OCI-LY3 (cell line): ENCODE measurements around the gene SATB2.

Experiments
- H2AFZ ChIP-seq: fragments of 200-600, 300-600 bp; shearing (Covaris generic); 2 replicates; pipeline ENCODE4 v1.6.0; 2014; ENCODE audit warnings: antibody characterized with exemption, low read depth, low read length
- H3K27ac ChIP-seq: fragments of 200-600, 300-600 bp; sonication (generic); 2 replicates; pipeline ENCODE4 v1.5.1; 2014; ENCODE audit warnings: mild to moderate bottlenecking, low read length, moderate library complexity, mixed read lengths
- H3K27me3 ChIP-seq: fragments of 200-600, 300-600 bp; sonication (generic); 2 replicates; pipeline ENCODE4 v1.6.1; 2014; ENCODE audit warnings: low read depth, low read length, mixed read lengths
- H3K36me3 ChIP-seq: fragments of 200-600, 300-600 bp; sonication (generic); replicated peaks from 2 replicates; pipeline ENCODE3; 2014; ENCODE audit warnings: low read depth, low read length, mixed read lengths
- H3K4me1 ChIP-seq: fragments of 300-600, 200-600 bp; sonication (generic); 2 replicates; pipeline ENCODE4 v1.6.1; 2014; ENCODE audit warnings: low read length, mixed read lengths
- H3K4me2 ChIP-seq: fragments of 200-600, 300-600 bp; sonication (generic); 2 replicates; pipeline ENCODE4 v1.6.1; 2014; ENCODE audit warnings: low read length, mixed read lengths
- H3K4me3 ChIP-seq: fragments of 300-600, 200-600 bp; sonication (generic); 2 replicates; pipeline ENCODE4 v1.5.1; 2014; ENCODE audit warnings: antibody characterized with exemption, mild to moderate bottlenecking, low read length, moderate library complexity
- H3K79me2 ChIP-seq: fragments of 300-600, 200-600 bp; shearing (Covaris generic); 2 replicates; pipeline ENCODE4 v1.6.1; 2014; ENCODE audit warnings: mild to moderate bottlenecking, low read length, mixed read lengths
- H3K9ac ChIP-seq: fragments of 300-600, 200-600 bp; shearing (Covaris generic); 2 replicates; pipeline ENCODE4 v1.6.0; 2014; ENCODE audit warnings: mild to moderate bottlenecking, low read length, moderate library complexity
- H3K9me3 ChIP-seq: fragments of 200-600, 300-600 bp; shearing (Covaris generic); 2 replicates; pipeline ENCODE4 v1.6.1; 2014; ENCODE audit warnings: low read length, mixed read lengths; ENCODE audit not compliant: insufficient read depth
- H4K20me1 ChIP-seq: fragments of 200-600, 300-600 bp; sonication (generic); 2 replicates; pipeline ENCODE4 v1.6.1; 2016; ENCODE audit warnings: low read length, mixed read lengths; ENCODE audit not compliant: insufficient read depth
- CTCF ChIP-seq: fragments of 200-600, 300-600 bp; sonication (generic); IDR thresholded peaks from 2 replicates; pipeline ENCODE4 v1.5.1; 2014; ENCODE audit warnings: antibody characterized with exemption, low read length, low read depth
- EZH2phosphoT487 ChIP-seq: fragments of 200-600 bp; shearing (Covaris generic); IDR thresholded peaks from 2 replicates; pipeline ENCODE4 v1.6.1; 2018; ENCODE audit warnings: antibody characterized with exemption, mixed run types, low read depth

SATB2 gene

DNA sequence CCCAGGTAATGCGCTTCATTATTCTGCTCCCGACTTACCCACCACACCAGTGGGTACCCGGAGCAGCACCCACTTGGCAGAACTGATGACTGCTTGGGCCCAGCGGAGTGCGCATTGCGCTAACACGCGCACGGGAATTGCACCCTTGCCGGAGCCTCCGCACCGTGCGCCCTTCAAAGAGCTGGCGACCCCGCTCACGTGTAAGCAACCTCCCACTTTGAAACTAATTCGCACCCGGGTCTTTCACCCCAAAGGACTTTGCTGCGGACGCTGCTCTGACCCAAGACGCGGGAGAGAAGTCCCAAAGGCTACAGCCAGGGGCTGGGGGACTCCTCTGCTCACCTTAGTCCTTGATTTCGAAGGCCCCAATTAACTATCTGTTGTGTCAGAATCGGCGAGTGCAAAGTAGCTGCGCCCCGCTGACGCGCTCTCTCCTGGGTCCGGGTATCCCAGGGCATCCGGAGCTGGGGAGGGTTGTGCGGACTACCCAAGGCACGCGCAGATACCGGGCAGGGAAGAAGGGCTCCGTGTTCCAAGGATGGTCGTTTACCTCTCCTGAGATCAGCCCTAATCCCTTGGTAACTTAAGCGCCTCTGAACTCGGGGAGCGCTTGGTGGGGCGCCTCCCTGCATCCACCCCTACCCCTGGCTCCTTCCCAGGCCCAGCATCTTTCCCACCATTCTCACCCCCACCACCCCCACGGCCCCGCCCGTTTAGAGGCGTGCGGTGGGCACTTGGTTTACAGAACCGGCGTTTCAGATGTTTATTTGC, 13.1 kb upstream of the SATB2 start:
- no peak overlapping the region for H3K27ac ChIP-seq
- H3K4me1 ChIP-seq = no peaks in the 10 kb centered on the region
- TF ChIP-seq CTCF = no peak
- TF ChIP-seq EZH2phosphoT487 = no peak
- H3K9me3 ChIP-seq = no peaks in the 10 kb centered on the region
- H3K9ac ChIP-seq = no peak overlapping the region
- no peaks in the 10 kb centered on the region for H3K36me3 ChIP-seq
- no peaks in the 10 kb centered on the region for H4K20me1 ChIP-seq
- H3K4me3 ChIP-seq = no peak overlapping the region
- no peak overlapping the region for H3K4me2 ChIP-seq
- no peaks in the 10 kb centered on the region for H3K79me2 ChIP-seq
- no peak overlapping the region for H2AFZ ChIP-seq
- H3K27me3 ChIP-seq = peaks cover 25% of the 10 kb centered on the region

GRCh38 chr2:199470361-199470671, 12.6 kb upstream of the SATB2 start:
- no peak overlapping the region for H3K4me2 ChIP-seq
- H3K4me1 ChIP-seq = no peaks in the 10 kb centered on the region
- no peaks in the 10 kb centered on the region for H3K79me2 ChIP-seq
- TF ChIP-seq EZH2phosphoT487 = no peak
- TF ChIP-seq CTCF = no peak
- H2AFZ ChIP-seq = no peak overlapping the region
- H3K27me3 ChIP-seq = peaks cover 25% of the 10 kb centered on the region
- no peaks in the 10 kb centered on the region for H4K20me1 ChIP-seq
- no peak overlapping the region for H3K9ac ChIP-seq
- H3K27ac ChIP-seq = no peak overlapping the region
- no peaks in the 10 kb centered on the region for H3K9me3 ChIP-seq
- H3K4me3 ChIP-seq = no peak overlapping the region
- no peaks in the 10 kb centered on the region for H3K36me3 ChIP-seq

DNA sequence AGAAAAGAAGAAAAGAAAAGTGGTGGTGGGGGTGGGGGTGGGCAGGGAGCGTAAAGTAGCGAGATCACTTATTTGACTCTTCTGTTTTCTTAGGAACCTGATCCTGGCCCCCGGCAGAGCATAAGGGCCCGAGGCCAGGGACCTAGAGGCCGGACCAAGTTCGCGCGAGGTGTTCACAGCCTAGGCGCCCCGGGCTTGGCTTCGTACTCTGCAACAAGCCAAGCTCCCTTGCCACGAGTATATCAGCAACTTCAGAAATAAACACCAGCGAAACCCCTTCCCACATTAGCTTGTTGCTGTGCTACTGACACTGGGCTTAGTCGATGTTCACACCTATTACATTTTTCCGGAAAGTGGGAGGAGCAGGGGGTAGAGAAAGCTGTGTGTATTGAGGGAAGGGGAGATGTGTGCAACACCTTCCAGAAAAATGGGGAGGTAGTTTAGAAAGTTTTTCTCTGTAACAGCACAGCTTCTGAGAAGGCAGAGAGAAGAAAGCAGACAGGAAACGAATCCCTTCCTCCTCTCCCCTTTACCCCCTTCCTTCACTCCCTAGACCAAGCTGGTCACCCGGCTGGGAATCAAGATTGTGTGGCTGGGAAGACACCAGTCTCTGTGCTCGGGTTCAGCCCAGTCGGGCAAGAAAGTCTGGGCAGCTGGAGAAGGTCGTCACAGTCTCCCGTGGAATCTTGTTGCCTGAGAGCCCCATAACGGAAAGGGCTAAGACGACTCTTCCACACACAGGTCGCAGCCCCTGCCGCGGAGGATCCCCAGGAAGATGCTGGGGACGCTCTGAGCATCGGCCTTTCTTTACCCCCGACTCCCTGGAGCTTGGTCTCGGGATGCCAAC, 12.0 kb upstream of the SATB2 start:
- no peak for TF ChIP-seq EZH2phosphoT487
- TF ChIP-seq CTCF = no peak
- no peak overlapping the region for H2AFZ ChIP-seq
- no peaks in the 10 kb centered on the region for H4K20me1 ChIP-seq
- H3K27ac ChIP-seq = no peak overlapping the region
- H3K9me3 ChIP-seq = no peaks in the 10 kb centered on the region
- no peak overlapping the region for H3K4me2 ChIP-seq
- no peaks in the 10 kb centered on the region for H3K79me2 ChIP-seq
- H3K4me1 ChIP-seq = no peaks in the 10 kb centered on the region
- H3K36me3 ChIP-seq = no peaks in the 10 kb centered on the region
- no peak overlapping the region for H3K9ac ChIP-seq
- peaks cover 23% of the 10 kb centered on the region for H3K27me3 ChIP-seq
- H3K4me3 ChIP-seq = no peak overlapping the region
